ENCODE data around the gene HOXB3.

HOXB3 gene

DNA sequence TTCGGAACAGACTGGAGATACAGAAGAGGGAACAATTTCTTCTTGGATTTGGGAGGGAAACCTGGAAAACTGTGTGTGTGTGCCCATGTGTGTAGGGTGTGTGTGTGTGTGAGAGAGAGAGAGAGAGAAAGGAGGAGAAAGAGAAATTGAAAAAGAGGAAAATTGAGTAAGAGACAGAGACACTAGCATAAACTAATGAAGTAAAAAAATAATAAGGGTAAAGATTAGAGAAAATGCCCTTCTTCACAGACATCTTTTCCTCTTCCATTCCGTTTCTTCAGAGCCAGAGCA, 31.3 kb downstream of the HOXB3 start:
- H3K27ac ChIP-seq = no peak overlapping the region
- H3K9ac ChIP-seq (ENCODE audit: insufficient read length) = no peak overlapping the region
- no peak for DNase-seq (ENCODE audit: low read depth, low spot score)
- TF ChIP-seq POLR2AphosphoS5 (IDR thresholded peaks at IDR 0.05; ENCODE audit: borderline replicate concordance, low read depth, low read length) (no peak), FOXP2 (optimal IDR thresholded peaks at IDR 0.05; ENCODE audit: control extremely low read depth, extremely low read length, insufficient read depth) (no peak), EZH2 (IDR thresholded peaks at IDR 0.05) (no peak)
- H3K4me3 ChIP-seq = no peak overlapping the region
- no peaks in the 10 kb centered on the region for H3K9me3 ChIP-seq (ENCODE audit: low read depth, low read length)
- H3K36me3 ChIP-seq (ENCODE audit: insufficient read depth, low read length) = no peaks in the 10 kb centered on the region

DNA sequence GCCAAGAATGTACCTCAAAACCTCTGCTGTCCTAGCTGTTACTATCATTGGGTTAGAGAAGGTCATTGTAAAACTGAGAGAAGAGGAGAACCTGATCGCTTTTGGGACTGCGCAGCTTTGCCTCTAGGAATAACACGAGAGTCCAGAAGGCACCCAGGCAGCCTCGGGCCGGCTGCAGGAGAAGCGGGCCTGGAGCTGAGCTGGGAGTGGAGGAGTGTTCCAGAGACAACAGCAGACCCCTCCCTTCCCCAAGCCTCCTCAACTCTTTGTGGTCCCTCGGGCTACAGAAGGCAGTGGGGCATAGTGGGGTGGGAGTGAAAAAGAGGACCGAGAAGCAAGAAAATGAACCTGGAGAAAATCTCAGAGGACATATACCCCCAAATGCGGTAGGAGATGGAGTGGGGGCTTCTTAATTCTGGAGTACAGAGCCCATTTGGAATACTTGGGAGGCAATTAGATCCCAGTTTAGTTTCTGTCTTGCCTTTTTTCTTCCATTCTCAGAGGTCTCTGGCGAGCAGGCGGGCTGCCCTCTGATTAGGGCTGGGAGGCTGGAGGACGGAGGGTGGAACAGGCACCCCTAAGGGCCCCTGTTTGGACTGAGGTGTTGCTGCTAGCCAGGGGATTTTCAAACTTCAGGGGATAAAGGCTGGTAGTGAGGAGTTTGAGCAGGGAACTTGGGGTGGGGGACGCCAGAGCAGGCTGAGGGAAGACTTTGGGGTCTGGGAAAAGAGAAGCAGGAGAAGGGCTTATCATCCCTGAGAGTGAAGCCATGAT, 31.8 kb downstream of the HOXB3 start:
- Histone ChIP-seq H3K36me3 (ENCODE audit: insufficient read depth, low read length) (no peaks in the 10 kb centered on the region), H3K9me3 (ENCODE audit: low read depth, low read length) (no peaks in the 10 kb centered on the region), H3K27ac (no peak overlapping the region), H3K4me3 (no peak overlapping the region), H3K9ac (ENCODE audit: insufficient read length) (no peak overlapping the region)
- no peak for TF ChIP-seq EZH2 (IDR thresholded peaks at IDR 0.05)
- TF ChIP-seq FOXP2 (optimal IDR thresholded peaks at IDR 0.05; ENCODE audit: control extremely low read depth, extremely low read length, insufficient read depth) = no peak
- TF ChIP-seq POLR2AphosphoS5 (IDR thresholded peaks at IDR 0.05; ENCODE audit: borderline replicate concordance, low read depth, low read length) = no peak
- no peak for DNase-seq (ENCODE audit: low read depth, low spot score)

DNA sequence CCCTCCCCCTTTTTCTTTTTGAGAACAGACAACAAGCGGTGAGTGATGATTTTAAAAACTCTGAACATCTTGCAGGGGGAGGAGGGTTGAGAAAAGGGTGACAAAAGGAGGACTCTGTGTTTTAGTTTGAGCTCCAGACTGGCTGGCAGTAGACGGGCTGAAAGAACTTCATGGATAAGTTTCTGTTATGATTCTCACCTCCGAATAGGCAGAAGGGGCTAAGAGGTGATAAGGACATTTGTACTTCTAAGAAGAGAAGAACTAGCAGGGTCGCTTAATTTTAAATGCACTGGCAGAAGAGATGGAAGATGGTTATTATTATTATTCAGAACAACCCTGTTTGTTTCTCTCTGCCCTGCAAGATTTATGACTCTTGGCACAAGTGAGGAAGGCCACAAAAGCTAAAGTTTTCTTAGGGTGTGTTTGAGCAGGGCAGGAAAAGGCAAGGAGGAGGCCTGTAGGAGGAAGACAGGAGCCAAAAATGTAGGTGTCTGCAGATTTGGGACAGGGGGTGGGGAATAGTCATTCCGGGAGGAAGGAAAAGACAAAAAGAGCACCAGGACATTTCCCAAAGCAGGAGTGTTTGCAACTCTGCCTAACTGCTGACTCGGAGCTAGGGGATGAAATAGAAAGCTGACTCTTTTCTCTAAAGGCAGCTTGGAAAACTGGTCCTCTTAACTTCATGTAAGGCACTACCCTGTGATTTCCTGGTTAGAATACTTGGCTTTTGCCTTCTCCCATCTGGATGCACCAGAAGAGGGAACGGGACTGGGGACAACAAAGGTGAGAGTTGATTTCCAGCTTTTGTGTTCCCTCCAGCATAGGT, 33.3 kb downstream of the HOXB3 start:
- Histone ChIP-seq H3K9me3 (ENCODE audit: low read depth, low read length) (no peaks in the 10 kb centered on the region), H3K36me3 (ENCODE audit: insufficient read depth, low read length) (peaks cover 3% of the 10 kb centered on the region; the same call in 1 of the 2 replicates), H3K4me3 (peak overlapping the region; percentile 12; the same call in 1 of the 2 replicates), H3K27ac (peak overlapping the region; percentile 53; the same call in 1 of the 2 replicates), H3K9ac (ENCODE audit: insufficient read length) (no peak overlapping the region)
- DNase-seq (ENCODE audit: low read depth, low spot score) = no peak
- no peak for TF ChIP-seq EZH2 (IDR thresholded peaks at IDR 0.05)
- no peak for TF ChIP-seq FOXP2 (optimal IDR thresholded peaks at IDR 0.05; ENCODE audit: control extremely low read depth, extremely low read length, insufficient read depth)
- TF ChIP-seq POLR2AphosphoS5 (IDR thresholded peaks at IDR 0.05; ENCODE audit: borderline replicate concordance, low read depth, low read length) = no peak

DNA sequence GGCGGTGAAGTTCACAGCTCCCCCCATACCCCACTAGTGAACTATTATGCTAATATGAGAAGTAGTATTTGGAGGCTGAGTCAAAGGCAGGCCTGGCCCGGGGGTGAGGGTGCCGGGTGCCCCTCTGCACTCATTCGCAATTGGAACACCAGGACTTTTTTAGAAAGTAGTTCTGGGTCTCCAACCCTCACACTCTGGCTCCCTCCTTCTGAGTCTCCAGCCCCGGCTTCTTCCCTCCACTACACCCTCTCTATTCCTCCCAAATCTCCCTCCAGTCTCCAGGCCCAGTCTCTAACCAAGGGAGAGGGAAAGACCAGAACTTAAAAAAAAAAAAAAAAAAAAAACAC, 33.8 kb downstream of the HOXB3 start:
- DNase-seq (ENCODE audit: low read depth, low spot score) = no peak
- H3K36me3 ChIP-seq (ENCODE audit: insufficient read depth, low read length) = peaks cover 6% of the 10 kb centered on the region; the same call in 1 of the 2 replicates
- H3K9me3 ChIP-seq (ENCODE audit: low read depth, low read length) = no peaks in the 10 kb centered on the region
- no peak overlapping the region for H3K9ac ChIP-seq (ENCODE audit: insufficient read length)
- peak overlapping the region; percentile 53; the same call in 1 of the 2 replicates for H3K27ac ChIP-seq
- no peak overlapping the region for H3K4me3 ChIP-seq
- TF ChIP-seq POLR2AphosphoS5 (IDR thresholded peaks at IDR 0.05; ENCODE audit: borderline replicate concordance, low read depth, low read length) (no peak), EZH2 (IDR thresholded peaks at IDR 0.05) (no peak), FOXP2 (optimal IDR thresholded peaks at IDR 0.05; ENCODE audit: control extremely low read depth, extremely low read length, insufficient read depth) (no peak)

DNA sequence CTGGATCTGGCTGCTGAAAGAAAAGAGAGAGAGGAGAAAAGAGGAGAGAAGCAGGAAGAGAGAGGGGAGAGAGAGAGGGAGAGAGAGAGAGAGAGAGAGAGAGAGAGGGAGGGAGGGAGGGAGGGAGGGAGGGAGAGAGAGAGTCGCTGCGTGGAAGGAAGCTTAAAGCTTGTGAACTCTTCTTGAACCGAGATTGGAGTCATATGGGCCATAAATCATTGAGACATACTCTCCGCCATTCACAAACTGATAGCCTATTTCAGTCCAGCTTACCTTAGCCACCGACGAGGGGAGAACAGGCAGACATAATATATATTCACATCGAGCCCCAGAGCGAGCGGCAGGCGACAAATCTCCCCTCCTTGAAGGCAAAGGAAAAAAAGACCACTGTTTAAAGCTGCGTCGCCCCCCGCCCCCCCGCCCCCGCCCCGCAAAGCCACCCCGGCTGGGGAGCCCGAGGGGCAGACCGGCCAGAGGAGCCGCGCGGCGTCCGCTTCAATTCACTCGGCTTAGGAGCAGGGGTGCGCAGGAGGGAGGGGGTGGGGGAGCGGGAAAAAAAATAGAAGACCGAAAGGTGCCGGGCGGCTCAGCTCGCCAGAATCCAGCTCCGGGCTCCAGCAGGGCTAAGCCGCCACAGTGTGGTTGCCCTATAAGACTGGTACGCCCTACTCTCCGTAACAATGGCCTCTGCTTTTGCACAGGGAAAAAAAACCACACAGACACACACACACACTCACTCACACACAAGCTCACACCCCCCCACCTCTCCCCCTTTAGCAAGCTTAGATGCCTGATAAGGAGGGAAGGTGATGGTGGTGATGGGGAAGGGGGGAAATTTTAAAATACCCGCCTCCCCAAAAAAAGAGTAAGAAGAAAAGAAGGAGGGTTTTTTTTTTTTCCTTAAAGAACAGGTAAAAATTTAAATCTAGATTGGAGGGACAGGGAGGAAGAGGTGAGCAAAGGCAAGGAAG, 34.5 kb downstream of the HOXB3 start:
- Histone ChIP-seq H3K9ac (ENCODE audit: insufficient read length) (no peak overlapping the region), H3K9me3 (ENCODE audit: low read depth, low read length) (no peaks in the 10 kb centered on the region), H3K36me3 (ENCODE audit: insufficient read depth, low read length) (peaks cover 7% of the 10 kb centered on the region; the same call in 1 of the 2 replicates), H3K27ac (no peak overlapping the region), H3K4me3 (no peak overlapping the region)
- TF ChIP-seq EZH2 (IDR thresholded peaks at IDR 0.05) = no peak
- no peak for TF ChIP-seq POLR2AphosphoS5 (IDR thresholded peaks at IDR 0.05; ENCODE audit: borderline replicate concordance, low read depth, low read length)
- TF ChIP-seq FOXP2 (optimal IDR thresholded peaks at IDR 0.05; ENCODE audit: control extremely low read depth, extremely low read length, insufficient read depth) = no peak
- no peak for DNase-seq (ENCODE audit: low read depth, low spot score)

DNA sequence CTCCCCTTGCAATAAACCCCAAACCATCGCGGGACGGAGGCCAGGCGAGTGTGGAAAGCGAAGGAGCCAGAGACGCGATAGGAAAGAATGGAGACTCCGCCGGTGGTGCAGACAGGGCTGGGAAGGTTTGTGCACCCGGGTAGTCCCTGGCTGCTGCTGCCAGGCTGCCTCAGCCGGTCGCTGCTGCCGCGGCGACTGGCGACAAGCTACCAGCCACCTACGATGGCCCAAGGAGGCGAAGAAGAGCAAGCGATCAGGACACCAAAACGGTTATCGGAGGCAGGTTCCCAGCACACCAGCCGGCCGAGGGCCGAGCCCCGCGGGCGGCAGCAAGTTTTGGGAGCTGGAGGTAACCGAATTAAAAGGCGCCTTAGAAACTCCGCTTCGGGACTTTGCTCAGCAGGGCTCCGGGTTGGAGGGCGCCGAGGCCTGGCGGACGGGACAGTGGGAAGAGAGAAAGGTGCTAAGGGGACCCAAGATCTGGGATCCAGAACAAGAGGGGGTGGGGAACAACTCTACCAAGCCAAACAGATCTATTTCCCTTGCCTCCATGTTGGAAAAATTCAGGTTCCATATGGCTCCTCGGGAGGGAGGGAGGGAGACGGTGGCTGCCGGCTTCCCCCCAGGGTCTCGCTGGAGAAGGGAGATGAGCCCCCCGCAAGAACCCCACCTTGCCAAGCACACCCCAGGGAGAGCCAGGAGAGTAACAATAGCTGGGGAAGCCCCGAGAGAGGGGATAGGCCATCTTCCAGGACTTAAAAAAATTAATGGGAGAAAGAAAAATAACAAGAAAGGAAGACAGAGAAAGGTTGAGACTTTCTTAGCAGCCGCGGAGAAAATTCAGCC, 35.4 kb downstream of the HOXB3 start:
- Histone ChIP-seq H3K36me3 (ENCODE audit: insufficient read depth, low read length) (peaks cover 16% of the 10 kb centered on the region; the same call in 1 of the 2 replicates), H3K9me3 (ENCODE audit: low read depth, low read length) (no peaks in the 10 kb centered on the region), H3K4me3 (no peak overlapping the region), H3K27ac (no peak overlapping the region), H3K9ac (ENCODE audit: insufficient read length) (no peak overlapping the region)
- no peak for DNase-seq (ENCODE audit: low read depth, low spot score)
- TF ChIP-seq FOXP2 (optimal IDR thresholded peaks at IDR 0.05; ENCODE audit: control extremely low read depth, extremely low read length, insufficient read depth) (no peak), EZH2 (IDR thresholded peaks at IDR 0.05) (no peak), POLR2AphosphoS5 (IDR thresholded peaks at IDR 0.05; ENCODE audit: borderline replicate concordance, low read depth, low read length) (no peak)

DNA sequence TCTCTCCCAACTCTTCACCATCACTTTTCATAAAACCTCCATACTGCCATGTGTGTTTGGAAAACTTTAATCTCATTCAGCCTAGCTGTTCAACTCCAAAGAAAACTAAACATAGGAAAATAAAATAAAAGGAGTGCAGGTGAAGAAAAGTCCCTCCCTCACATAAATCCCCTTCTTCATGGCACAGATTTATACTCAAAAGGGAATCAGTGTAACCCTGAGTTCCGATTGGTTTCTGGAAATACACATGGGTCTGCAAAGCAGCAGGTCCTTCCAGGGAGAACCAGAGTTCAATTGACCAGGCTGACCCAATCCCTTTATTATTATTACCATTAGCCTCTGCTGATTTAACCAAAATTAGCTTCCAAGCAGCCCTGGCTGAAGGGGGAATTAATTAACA, 36.2 kb downstream of the HOXB3 start:
- no peak for DNase-seq (ENCODE audit: low read depth, low spot score)
- TF ChIP-seq EZH2 (IDR thresholded peaks at IDR 0.05) (no peak), FOXP2 (optimal IDR thresholded peaks at IDR 0.05; ENCODE audit: control extremely low read depth, extremely low read length, insufficient read depth) (no peak), POLR2AphosphoS5 (IDR thresholded peaks at IDR 0.05; ENCODE audit: borderline replicate concordance, low read depth, low read length) (no peak)
- Histone ChIP-seq H3K9me3 (ENCODE audit: low read depth, low read length) (no peaks in the 10 kb centered on the region), H3K9ac (ENCODE audit: insufficient read length) (no peak overlapping the region), H3K4me3 (no peak overlapping the region), H3K27ac (no peak overlapping the region), H3K36me3 (ENCODE audit: insufficient read depth, low read length) (peaks cover 17% of the 10 kb centered on the region; the same call in 1 of the 2 replicates)

Measured in SK-N-MC (cell line).